ENCODE data around the gene CATSPER3.
A peak's percentile ranks its signal among the peaks of the same experiment; 100 is the strongest.

Gene CATSPER3

DNA sequence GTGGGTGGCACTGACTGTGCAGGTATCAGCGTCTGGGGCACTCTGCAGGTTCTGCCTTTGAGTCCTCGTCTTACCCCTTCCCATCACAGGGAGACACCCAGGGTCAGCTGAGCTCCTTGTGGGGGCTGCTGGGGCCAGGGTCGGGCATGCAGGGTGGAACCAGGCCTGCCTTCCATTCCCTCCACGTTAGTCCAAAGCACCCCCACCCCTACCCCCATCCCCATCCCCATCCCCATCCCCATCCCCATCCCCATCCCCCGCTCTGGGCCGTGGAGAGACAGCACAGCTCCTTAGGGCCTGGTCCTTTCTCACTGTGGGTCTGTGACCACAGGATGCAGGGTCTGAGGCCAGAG, 67.9 kb downstream of the CATSPER3 start:
- Mint-ChIP-seq H3K36me3 (ENCODE audit: low read depth) (no peaks in the 10 kb centered on the region), H3K4me3 (no peak overlapping the region), H3K4me1 (peaks cover 25% of the 10 kb centered on the region), H3K27ac (no peak overlapping the region), H3K9me3 (no peaks in the 10 kb centered on the region), H3K27me3 (peaks cover 76% of the 10 kb centered on the region)
- ATAC-seq = no peak
- DNase-seq = no peak

DNA sequence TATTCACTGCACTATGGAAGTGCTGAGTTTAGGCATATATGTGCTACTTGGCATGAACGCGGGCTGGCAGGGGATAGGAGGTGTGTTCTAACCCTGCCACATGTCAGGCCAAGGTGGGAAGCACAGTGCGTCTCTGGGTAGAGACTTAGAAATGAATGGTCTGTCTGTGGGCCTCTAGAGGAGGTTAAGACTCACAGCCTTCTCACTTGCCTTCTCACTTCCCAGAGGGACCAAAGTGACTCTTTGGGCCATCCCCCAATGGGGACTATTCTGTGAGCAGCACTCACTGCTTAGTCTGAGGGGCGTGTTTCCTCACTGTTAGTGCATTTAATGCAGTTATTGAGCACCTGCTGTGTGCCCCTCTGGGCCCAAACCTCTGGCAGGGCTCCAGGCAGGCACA, 68.7 kb downstream of the CATSPER3 start:
- Mint-ChIP-seq H3K4me1 (peaks cover 21% of the 10 kb centered on the region), H3K27ac (no peak overlapping the region), H3K27me3 (peaks cover 75% of the 10 kb centered on the region)

DNA sequence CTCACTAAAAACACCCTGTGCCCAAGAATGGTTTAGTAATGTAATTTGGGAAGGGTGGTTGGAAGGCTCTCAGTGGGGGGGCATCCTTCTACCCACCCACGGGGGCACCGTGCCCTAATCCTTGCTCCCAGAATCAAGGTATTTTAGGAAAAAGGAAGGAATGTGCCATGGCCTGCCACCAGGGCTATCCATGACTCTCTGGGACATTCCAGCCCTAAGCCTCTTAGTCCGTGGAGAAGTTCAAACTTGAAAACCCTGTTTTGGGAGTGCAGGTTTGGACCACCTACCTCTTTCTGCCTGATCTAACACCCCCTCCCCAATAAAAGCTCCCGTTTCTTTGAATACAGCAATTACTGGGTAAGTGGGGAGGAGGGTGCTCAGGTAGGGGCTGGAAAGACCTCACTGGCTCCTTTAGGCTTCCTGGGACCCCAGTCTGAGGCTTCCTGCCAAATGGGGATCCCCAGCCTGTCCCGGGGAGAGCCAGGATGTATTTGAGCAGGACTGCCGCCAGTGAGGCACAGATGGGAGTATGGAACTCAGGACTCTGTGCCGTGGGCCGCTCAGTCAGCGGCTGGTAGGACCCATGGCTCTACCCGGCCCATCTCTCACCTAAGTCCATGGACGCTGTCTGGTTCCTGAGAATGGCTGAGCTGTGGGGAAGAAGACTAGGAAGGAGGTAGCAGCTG, 70.0 kb downstream of the CATSPER3 start:
- no peaks in the 10 kb centered on the region for H3K9me3 Mint-ChIP-seq
- no peak for DNase-seq

More for the DNA sequence above, 68.7 kb downstream of the CATSPER3 start:
- H3K4me3 Mint-ChIP-seq = no peak overlapping the region
- no peaks in the 10 kb centered on the region for H3K36me3 Mint-ChIP-seq (ENCODE audit: low read depth)
- ATAC-seq (no peak), DNase-seq (no peak)
- H3K9me3 Mint-ChIP-seq = no peaks in the 10 kb centered on the region

DNA sequence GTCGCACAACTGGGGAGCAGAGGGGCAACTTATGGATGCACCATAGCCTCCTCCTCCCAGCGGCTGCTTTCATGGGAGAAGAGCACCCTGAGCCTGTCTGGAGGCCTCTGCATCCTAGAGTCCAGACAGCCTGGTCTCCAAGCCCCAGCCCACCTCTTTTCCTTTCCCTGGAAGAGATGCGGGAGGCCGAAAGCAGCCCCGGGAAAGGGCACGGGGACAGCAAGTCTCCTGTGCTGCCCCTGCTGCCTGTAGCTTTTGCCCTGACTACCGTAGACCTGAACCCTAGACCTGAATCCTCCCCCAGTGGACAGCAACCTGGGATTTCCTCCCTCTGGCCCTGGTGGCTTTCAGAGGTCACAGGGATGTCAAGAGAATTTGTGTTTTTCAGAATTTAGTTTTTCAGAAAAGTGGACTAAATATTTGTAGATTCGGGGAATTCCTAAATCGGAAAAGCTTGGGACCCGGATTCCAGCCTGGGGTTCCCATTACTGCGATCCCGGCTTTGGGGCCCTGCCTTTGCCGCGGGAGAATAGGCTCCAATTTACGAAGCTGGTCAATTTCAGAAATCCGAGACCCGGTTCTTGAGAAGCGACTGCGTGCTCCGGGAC, 70.6 kb downstream of the CATSPER3 start:
- peaks cover 75% of the 10 kb centered on the region for H3K27me3 Mint-ChIP-seq
- H3K27ac Mint-ChIP-seq = no peak overlapping the region
- H3K4me3 Mint-ChIP-seq = no peak overlapping the region
- ATAC-seq (no peak), DNase-seq (no peak)
- no peaks in the 10 kb centered on the region for H3K36me3 Mint-ChIP-seq (ENCODE audit: low read depth)
- H3K4me1 Mint-ChIP-seq = peaks cover 10% of the 10 kb centered on the region
- H3K9me3 Mint-ChIP-seq = no peaks in the 10 kb centered on the region

More for the DNA sequence above, 70.0 kb downstream of the CATSPER3 start:
- Mint-ChIP-seq H3K27me3 (peaks cover 73% of the 10 kb centered on the region), H3K4me1 (peaks cover 13% of the 10 kb centered on the region), H3K36me3 (ENCODE audit: low read depth) (no peaks in the 10 kb centered on the region), H3K4me3 (no peak overlapping the region), H3K27ac (no peak overlapping the region)
- no peak for ATAC-seq

DNA sequence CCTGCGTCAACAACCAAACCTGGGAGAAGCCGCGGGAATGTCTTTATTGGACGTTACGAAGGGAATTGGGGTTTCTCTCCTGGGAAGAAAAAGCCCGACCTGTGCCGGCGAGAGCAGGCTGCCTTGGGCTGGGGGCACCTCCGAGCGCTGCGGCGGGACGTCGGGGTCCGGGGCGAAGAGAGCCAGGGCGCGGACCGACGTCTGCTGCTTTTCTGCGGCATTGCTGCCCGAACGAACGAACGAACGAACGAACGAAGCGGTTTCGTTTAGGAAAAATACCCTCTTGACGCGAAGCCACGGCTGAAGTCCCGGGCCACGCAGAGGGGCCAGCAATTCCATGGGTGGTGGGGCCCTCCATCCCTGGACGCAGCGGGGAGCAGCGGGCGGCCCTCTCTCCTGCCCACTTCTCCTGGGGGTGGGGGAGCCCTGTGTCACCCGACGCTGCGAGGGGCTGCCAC, 71.1 kb downstream of the CATSPER3 start:
- Mint-ChIP-seq H3K27ac (no peak overlapping the region), H3K9me3 (no peaks in the 10 kb centered on the region), H3K4me3 (no peak overlapping the region), H3K4me1 (peaks cover 9% of the 10 kb centered on the region), H3K36me3 (ENCODE audit: low read depth) (no peaks in the 10 kb centered on the region), H3K27me3 (peaks cover 78% of the 10 kb centered on the region)
- DNase-seq = no peak
- no peak for ATAC-seq

DNA sequence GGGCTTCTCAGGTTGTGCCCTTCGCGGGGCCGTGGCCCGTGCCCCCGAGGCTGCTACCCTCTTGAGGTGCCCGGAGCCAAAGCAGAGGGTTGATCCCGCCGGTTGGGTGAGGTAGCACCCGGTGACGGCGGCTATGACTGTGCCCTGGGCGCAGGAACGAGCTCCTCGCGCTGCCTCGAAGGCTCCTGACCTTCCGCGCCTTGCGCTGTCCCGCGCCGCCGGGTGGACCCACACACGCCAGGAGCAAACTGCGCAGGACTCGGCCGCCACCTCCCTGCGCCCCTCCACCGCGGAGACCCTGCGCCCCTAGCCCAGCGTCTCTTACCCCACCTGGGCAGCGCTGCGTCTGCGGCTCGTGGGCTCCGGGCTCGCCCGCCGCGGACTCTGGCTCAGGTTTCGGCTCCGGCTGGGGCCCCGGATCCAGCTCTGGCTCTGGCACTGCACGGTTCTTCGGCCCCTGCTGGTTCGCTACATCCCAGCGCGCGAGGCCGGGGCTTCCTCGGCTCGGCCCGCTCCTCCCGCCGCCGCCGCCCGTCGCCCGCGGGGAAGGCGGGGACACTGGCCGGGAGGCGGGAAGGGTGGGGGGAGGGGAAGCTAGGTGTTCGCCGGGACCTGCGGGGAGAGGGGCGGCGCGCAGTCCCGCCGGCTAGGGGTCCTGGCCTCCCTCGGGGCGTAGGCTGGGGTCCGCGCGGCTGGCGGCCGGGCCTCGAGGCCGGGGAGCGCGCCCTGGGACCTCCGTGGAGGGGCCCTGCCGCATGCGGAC, 71.7 kb downstream of the CATSPER3 start:
- Mint-ChIP-seq H3K27ac (no peak overlapping the region), H3K36me3 (ENCODE audit: low read depth) (no peaks in the 10 kb centered on the region)
- peak; percentile 22 for DNase-seq

DNA sequence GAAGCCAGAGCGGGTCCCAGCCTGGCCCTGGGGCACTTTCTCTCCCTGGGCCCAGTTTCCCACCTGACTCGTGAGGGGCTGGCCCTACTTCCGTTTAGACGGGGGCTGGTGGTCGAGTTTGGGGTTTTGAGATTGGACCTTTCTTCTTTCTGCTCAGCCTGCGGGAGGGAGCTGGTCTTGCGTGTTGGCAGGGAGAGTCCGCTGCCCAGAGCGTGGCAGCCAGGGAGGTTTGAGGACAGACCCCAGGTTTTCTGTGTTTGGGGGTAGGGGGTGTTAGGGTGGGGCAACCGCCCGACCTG, 72.3 kb downstream of the CATSPER3 start:
- H3K4me3 Mint-ChIP-seq = no peak overlapping the region
- H3K27me3 Mint-ChIP-seq = peaks cover 78% of the 10 kb centered on the region
- H3K9me3 Mint-ChIP-seq = no peaks in the 10 kb centered on the region

More for the DNA sequence above, 71.7 kb downstream of the CATSPER3 start:
- ATAC-seq = no peak
- Mint-ChIP-seq H3K9me3 (no peaks in the 10 kb centered on the region), H3K27me3 (peaks cover 82% of the 10 kb centered on the region), H3K4me3 (no peak overlapping the region), H3K4me1 (peaks cover 8% of the 10 kb centered on the region)

DNA sequence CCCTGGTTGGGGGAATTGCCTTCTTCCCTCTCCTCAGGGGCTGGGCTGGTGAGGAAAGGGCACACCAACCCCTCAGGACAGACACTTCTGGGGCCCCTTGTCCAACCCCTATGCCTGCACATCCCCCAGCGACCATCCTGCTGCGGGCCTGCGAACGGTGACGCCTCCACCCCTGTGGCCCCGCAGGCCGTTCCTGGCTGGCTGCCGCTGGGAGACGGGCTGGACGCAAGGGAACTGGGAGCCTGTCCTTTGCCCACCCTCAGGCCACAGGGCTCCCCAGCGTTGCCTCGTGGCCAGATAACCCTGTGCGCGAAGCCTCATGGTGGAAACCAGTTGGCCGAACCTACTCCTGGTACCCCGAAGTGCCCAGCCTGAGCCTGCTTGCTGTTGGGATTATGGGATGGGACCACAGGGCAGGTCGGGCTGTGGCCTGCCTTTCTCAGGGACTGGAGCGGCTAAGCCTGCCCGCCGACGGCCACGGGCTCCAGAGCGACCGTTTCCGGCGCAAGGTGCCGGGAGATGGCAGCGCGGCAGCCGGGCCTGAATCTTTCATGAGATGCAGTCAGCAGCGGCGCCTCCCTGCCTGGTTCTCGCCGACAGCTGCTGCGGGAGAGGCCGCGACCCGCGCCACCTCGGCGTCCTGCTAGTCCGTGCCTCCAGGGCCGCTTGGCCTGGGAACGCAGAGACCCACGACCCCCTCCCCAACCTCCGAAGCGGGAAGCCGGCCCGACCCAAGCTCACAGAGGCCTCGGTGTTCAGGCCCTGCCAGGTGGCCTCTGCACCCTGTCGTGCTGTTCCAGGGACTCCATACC, 72.8 kb downstream of the CATSPER3 start:
- H3K4me1 Mint-ChIP-seq = peaks cover 4% of the 10 kb centered on the region
- no peak for ATAC-seq
- H3K27me3 Mint-ChIP-seq = peaks cover 72% of the 10 kb centered on the region
- H3K27ac Mint-ChIP-seq = no peak overlapping the region
- H3K4me3 Mint-ChIP-seq = no peak overlapping the region
- H3K9me3 Mint-ChIP-seq = no peaks in the 10 kb centered on the region
- no peak for DNase-seq
- H3K36me3 Mint-ChIP-seq (ENCODE audit: low read depth) = no peaks in the 10 kb centered on the region

More for the DNA sequence above, 72.3 kb downstream of the CATSPER3 start:
- no peak for DNase-seq
- Mint-ChIP-seq H3K27ac (no peak overlapping the region), H3K4me1 (peaks cover 4% of the 10 kb centered on the region), H3K36me3 (ENCODE audit: low read depth) (no peaks in the 10 kb centered on the region)
- no peak for ATAC-seq

DNA sequence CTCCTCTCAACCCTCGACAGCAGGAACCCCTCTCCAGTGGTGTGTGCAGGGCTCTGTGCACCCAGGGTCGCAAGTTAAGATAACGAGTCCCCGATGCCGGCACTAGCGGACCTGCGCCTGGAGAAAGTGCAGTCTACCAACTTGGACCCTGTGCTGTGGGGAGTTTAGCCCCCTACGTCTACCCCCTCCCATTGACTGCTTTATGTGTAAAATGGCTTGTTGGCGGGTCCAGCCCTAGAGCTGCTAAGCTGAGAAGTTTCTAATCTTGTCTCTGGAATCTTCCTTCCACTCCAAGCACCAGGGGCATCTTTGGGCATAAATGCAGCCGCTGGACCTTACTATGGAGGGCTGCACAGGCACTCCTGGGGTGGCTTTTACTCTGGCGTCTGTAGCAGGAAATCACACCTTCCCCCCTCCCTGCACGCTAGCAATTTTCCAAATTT, 73.5 kb downstream of the CATSPER3 start:
- Mint-ChIP-seq H3K4me1 (peaks cover 4% of the 10 kb centered on the region), H3K27ac (no peak overlapping the region), H3K4me3 (no peak overlapping the region), H3K36me3 (ENCODE audit: low read depth) (no peaks in the 10 kb centered on the region), H3K9me3 (no peaks in the 10 kb centered on the region), H3K27me3 (peaks cover 67% of the 10 kb centered on the region)
- DNase-seq (no peak), ATAC-seq (no peak)

DNA sequence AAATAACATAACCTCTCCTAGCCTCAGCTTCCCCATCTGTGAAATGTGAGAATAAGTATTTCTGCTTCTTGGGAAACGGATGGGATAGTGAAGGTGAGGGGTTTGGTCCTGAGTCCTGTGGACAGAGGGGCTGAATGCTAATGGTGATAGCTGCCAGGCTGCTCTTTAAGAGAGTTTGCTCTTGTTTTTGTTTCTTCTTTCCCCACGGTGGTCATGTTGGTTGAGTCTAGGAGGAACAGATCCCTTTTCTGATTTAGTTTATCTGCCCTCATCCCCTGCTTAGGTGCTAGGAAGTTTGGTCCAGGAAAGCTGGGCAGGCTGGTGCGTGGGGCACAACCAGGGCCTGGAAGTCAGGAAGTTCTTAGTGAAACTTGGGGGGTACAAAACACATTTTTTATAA, 74.0 kb downstream of the CATSPER3 start:
- no peak overlapping the region for H3K27ac Mint-ChIP-seq
- no peak overlapping the region for H3K4me3 Mint-ChIP-seq
- H3K27me3 Mint-ChIP-seq = peaks cover 63% of the 10 kb centered on the region

DNA sequence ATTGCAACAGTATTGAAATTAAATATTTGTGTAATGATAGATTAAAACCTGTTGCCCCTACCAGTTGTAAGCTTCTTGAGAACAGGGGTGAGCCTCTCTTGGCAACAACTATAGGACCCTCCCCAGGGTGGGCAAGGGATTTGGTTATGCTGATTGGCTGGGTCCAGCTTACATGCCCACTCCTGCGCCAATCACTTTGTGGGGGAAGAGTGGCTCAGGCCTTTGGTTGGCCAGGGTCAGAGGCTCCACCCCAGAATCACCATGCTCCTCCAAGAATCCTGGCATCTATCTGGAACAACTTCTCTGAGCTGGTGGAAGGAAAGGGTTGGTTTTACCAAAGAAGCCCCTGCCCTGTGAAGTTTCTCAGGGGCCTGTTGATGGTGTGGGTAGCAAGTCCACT, 74.9 kb downstream of the CATSPER3 start:
- no peak for ATAC-seq
- Mint-ChIP-seq H3K4me3 (no peak overlapping the region), H3K4me1 (peaks cover 4% of the 10 kb centered on the region), H3K27ac (no peak overlapping the region), H3K36me3 (ENCODE audit: low read depth) (no peaks in the 10 kb centered on the region), H3K9me3 (no peaks in the 10 kb centered on the region), H3K27me3 (peaks cover 60% of the 10 kb centered on the region)
- DNase-seq = no peak

More for the DNA sequence above, 74.0 kb downstream of the CATSPER3 start:
- ATAC-seq (no peak), DNase-seq (no peak)
- Mint-ChIP-seq H3K9me3 (no peaks in the 10 kb centered on the region), H3K36me3 (ENCODE audit: low read depth) (no peaks in the 10 kb centered on the region), H3K4me1 (peaks cover 4% of the 10 kb centered on the region)

DNA sequence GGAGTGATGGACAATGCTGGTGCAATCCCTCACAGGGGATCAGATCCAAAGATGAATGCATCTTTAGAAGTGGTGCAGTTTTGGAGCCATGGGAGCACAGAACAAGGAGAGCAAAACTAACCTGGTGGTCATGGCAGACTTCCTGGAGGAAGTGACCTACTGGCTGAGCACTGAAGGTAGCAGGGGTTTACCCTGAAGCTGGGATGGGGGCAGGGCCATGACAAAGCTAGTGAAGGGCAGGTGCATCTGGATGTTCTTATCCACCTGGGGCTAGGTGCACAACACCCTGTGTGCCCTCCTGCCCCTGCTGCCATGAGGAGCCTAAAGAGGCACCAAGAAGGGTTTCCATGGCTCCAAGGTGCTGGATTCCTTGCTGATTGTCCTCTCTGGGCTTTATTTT, 77.8 kb downstream of the CATSPER3 start:
- DNase-seq (no peak), ATAC-seq (no peak)
- Mint-ChIP-seq H3K9me3 (no peaks in the 10 kb centered on the region), H3K27ac (no peak overlapping the region), H3K4me3 (no peak overlapping the region), H3K27me3 (peaks cover 59% of the 10 kb centered on the region), H3K36me3 (ENCODE audit: low read depth) (no peaks in the 10 kb centered on the region), H3K4me1 (no peaks in the 10 kb centered on the region)

DNA sequence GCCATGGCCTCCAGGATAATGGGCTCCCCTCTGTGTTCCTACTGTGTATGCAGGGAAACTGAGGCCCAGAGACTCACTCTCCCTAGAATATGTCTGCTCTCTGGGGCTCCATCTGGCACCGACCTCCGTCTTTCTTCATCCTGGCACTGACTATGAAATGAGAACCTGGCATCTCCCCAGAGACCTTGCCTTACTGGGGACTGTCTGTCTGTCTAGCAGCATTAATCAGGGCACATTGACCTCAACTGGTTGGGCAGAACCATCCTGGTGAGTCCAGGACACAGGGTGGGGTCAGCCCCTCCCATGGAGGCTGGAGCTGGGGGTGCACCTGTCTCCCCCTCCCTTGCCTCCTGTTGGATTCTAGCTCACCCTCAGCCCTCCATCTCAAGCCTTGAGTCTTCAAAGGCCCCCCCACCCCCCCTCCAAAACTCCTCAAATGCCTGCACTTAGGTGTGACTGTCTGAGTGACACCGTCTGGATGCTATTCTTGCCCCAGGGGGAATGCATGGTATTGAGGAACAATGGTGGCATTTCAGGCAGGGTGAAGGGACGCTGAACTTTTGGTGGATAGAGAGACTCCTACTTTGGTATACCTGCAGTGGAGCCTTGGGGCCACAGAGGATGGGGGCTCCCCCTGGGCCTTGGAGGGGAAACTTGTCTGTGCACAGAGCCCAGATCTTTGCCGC, 79.1 kb downstream of the CATSPER3 start:
- Mint-ChIP-seq H3K4me1 (no peaks in the 10 kb centered on the region), H3K4me3 (no peak overlapping the region), H3K36me3 (ENCODE audit: low read depth) (no peaks in the 10 kb centered on the region), H3K27me3 (peaks cover 61% of the 10 kb centered on the region), H3K9me3 (no peaks in the 10 kb centered on the region), H3K27ac (no peak overlapping the region)
- DNase-seq (no peak), ATAC-seq (no peak)

DNA sequence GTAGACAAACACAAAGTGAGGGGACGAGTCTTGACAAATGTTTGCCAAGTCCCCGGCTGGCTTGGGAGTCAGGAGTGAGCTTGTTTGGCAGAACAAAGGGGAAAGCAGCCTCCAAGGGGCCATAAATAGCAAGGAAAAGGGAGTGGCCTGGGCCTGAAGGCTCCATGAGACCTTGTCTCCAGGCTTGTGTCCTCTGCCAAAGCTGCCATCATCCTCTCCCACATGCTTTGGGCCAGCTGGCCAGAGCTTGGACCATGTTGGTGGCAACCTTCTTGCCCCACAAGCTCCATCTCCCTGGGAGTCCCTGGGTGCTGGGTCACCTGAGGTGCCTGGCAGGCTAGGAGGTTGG, 79.6 kb downstream of the CATSPER3 start:
- no peak for DNase-seq
- H3K4me3 Mint-ChIP-seq = no peak overlapping the region
- ATAC-seq = no peak

More for the DNA sequence above, 79.6 kb downstream of the CATSPER3 start:
- Mint-ChIP-seq H3K27ac (no peak overlapping the region), H3K27me3 (peaks cover 61% of the 10 kb centered on the region), H3K9me3 (no peaks in the 10 kb centered on the region), H3K4me1 (peaks cover 1% of the 10 kb centered on the region), H3K36me3 (ENCODE audit: low read depth) (no peaks in the 10 kb centered on the region)
